Mucosa of stomach (tissue), 1 donor: ENCODE measurements around the gene PHLPP1.

Source experiments
- H3K27me3 ChIP-seq: one replicate; pipeline ENCODE4 v1.7.0; 2013; ENCODE audit warnings: mild to moderate bottlenecking, low read length; ENCODE audit not compliant: control insufficient read depth, insufficient read depth
- H3K36me3 ChIP-seq: one replicate; pipeline ENCODE4 v1.7.0; 2013; ENCODE audit warnings: low read length; ENCODE audit not compliant: control insufficient read depth, insufficient read depth
- H3K4me1 ChIP-seq: one replicate; pipeline ENCODE4 v1.7.0; 2013; ENCODE audit warnings: mild to moderate bottlenecking, low read length; ENCODE audit not compliant: control insufficient read depth, insufficient read depth
- H3K4me3 ChIP-seq: one replicate; pipeline ENCODE4 v1.7.0; 2013; ENCODE audit warnings: low read length
- H3K9ac ChIP-seq: one replicate; pipeline ENCODE4 v1.7.0; 2013; ENCODE audit warnings: mild to moderate bottlenecking, low read length, moderate library complexity
- H3K9me3 ChIP-seq: one replicate; pipeline ENCODE4 v1.7.0; 2013; ENCODE audit warnings: mild to moderate bottlenecking, low read length, moderate library complexity; ENCODE audit not compliant: control insufficient read depth
- donor health status: Pancreatic carcinoma.

PHLPP1 gene

DNA sequence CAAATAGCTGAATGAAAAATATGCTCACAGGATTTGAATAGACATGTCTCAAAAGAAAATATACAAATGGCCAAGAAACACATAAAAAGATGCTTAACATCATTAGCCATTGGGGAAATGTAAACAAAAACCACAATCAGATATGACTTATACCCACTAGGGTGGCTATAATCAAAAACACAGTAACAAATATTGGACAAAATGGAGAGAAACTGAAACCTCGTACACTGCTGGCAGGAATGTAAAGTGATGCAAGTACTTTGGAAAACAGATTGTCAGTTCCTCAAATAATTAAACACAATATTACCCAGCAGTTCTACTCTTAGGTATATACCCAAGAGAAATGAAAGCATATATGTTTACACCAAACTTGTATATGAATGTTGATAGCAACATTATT, 213.0 kb downstream of the PHLPP1 start:
- Histone ChIP-seq H3K4me1 (no peaks in the 10 kb centered on the region), H3K9me3 (no peaks in the 10 kb centered on the region), H3K4me3 (no peak overlapping the region), H3K36me3 (no peaks in the 10 kb centered on the region), H3K27me3 (no peaks in the 10 kb centered on the region), H3K9ac (no peak overlapping the region)

DNA sequence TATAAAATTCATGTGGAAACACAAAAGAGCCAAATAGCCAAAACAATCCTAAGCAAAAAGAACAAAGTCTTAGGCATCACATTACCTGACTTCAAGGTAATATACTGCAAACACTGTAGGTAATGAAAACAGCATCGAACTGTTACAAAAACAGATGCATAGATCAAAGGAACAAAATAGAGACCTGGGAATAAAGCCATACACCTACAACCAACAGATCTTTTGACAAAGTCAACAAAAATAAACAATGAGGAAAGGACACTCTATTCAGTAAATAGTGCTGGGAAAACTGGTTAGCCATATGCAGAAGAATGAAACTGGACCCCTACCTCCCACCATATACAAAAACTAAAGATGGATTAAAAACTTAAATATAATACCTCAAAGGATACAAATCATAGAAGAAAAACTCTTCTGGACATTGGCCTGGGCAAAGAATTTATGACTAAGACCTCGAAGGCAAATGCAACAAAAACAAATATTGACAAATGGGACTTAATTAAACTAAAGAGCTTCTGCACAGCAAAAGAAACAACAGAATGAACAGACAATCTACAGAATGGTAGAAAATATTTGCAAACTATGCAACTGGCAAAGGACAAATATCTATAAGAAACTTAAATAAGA, 218.0 kb downstream of the PHLPP1 start:
- H3K4me1 ChIP-seq = peaks cover 3% of the 10 kb centered on the region
- H3K36me3 ChIP-seq = no peaks in the 10 kb centered on the region
- H3K9ac ChIP-seq = no peak overlapping the region
- H3K4me3 ChIP-seq = no peak overlapping the region
- no peaks in the 10 kb centered on the region for H3K9me3 ChIP-seq
- no peaks in the 10 kb centered on the region for H3K27me3 ChIP-seq

DNA sequence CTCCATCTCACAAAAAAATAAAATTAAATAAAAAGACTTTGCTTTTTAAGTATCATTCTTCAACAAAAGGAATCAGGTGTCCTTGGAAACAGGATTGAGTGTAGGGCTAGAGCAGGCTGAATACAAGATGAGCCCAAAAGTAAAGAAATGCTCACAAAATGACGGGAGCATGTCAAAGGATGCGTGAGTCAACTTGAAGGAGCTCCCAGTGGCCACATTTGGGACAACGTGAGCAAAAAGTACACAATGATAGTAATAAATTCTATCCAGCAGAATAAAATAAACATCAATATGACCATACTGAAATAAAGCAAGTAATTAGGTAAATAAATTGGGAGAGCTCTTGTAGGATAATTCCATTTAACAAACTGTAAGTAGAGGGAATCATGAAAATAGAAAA, 220.7 kb downstream of the PHLPP1 start:
- no peak overlapping the region for H3K9ac ChIP-seq
- H3K4me1 ChIP-seq = peaks cover 6% of the 10 kb centered on the region
- H3K9me3 ChIP-seq = no peaks in the 10 kb centered on the region
- H3K36me3 ChIP-seq = no peaks in the 10 kb centered on the region
- H3K4me3 ChIP-seq = no peak overlapping the region
- H3K27me3 ChIP-seq = no peaks in the 10 kb centered on the region

DNA sequence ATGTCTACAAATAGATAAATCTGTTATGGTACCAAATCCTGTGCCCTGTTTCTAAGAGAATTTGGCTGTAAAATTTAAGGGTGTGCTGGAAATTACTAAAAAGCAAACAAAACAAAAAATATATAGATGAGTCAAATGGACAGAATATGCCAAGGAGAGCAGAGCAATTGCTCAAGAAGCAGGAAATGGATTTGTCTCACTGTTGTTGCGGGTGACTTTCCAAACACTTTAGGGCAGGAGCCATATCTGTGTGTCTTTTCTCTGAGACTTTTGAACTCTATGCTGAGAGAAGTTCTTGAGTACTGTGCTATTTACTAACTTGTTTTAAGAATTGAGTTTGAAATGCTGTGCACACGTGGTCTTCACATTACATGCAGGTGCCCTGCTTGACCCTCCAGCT, 221.7 kb downstream of the PHLPP1 start:
- Histone ChIP-seq H3K9me3 (no peaks in the 10 kb centered on the region), H3K4me3 (no peak overlapping the region), H3K9ac (no peak overlapping the region), H3K27me3 (no peaks in the 10 kb centered on the region), H3K36me3 (no peaks in the 10 kb centered on the region), H3K4me1 (peaks cover 6% of the 10 kb centered on the region)

DNA sequence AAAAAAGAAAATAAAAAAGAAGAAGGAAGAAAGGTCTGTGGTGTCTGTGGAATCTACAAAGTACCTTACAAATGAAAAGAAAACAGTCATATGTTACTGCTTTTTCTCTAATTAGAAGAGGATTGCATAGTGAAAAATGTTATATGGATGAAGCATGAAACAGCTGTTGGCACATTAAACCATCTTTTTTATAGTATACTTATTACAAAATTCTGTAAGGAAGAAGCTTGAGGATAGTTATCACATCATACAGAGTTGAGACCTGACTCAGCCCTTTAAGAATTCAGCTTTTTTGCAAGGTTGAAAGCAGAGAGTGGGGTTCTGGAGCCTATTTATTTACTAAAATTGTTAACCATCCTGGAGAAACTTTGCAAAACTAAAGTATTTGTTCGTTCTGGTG, 222.7 kb downstream of the PHLPP1 start:
- peaks cover 6% of the 10 kb centered on the region for H3K4me1 ChIP-seq
- H3K9me3 ChIP-seq = no peaks in the 10 kb centered on the region
- H3K9ac ChIP-seq = no peak overlapping the region
- H3K27me3 ChIP-seq = no peaks in the 10 kb centered on the region
- no peaks in the 10 kb centered on the region for H3K36me3 ChIP-seq
- no peak overlapping the region for H3K4me3 ChIP-seq

DNA sequence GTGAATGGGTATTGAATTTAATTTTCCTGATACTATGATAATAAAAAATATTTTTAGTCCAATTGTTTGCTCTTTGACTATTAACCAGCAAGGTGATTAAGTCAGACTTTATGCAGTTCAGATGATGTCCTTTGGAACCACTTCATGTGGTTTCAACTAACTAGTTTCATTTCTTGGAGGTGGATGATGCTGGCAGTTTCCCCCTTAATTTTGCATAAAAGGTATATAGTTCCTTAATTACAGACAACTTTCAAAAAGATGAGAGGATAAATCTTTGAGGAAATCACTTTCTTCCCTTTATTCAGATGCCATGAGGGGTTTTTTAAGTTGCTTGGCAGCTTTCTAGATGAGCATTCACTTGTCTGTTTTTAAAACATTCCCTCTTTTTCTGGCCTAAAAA, 223.1 kb downstream of the PHLPP1 start:
- no peaks in the 10 kb centered on the region for H3K27me3 ChIP-seq
- H3K9me3 ChIP-seq = no peaks in the 10 kb centered on the region
- H3K9ac ChIP-seq = no peak overlapping the region
- peaks cover 6% of the 10 kb centered on the region for H3K4me1 ChIP-seq
- H3K36me3 ChIP-seq = no peaks in the 10 kb centered on the region
- H3K4me3 ChIP-seq = no peak overlapping the region

DNA sequence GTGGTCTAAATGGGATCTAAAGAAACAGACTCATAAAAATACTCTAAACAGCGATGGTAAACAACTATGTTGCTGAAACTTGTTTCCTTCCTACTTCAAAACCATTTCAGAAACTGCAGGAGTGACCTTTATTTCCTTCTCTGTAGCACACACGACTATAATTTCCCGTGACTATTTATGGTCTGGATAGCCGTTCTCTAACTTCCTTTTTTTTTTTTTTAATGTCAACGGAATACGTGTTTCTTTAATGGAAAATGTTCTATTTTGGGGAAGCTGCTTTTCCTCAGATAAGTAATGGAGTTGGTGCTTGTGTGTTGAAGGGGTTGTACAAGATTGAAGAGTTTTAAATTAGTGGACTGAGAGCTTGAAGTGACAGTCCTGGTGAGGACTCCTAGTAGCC, 224.1 kb downstream of the PHLPP1 start:
- H3K4me3 ChIP-seq = no peak overlapping the region
- no peak overlapping the region for H3K9ac ChIP-seq
- no peaks in the 10 kb centered on the region for H3K9me3 ChIP-seq
- peaks cover 6% of the 10 kb centered on the region for H3K4me1 ChIP-seq
- H3K27me3 ChIP-seq = no peaks in the 10 kb centered on the region
- H3K36me3 ChIP-seq = no peaks in the 10 kb centered on the region

DNA sequence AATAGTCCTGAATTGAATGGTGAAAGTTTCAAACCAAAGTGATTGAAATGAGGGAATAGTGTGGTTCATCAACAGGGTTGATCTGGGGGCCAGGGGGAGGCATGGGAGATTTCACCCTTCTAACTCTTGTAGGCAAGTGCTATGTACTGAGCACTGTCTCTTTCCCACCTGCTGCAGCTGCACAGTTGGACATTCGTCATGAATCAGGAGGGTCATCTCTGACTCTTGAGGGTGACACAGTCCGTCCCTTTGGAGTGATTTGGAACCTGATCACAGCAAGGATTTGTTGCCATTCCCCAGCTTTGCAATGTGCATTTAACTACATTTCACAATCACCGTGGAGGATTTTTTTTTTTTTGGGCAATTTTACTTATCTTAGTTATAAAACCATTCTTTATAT, 224.6 kb downstream of the PHLPP1 start:
- H3K4me1 ChIP-seq = peaks cover 6% of the 10 kb centered on the region
- H3K4me3 ChIP-seq = no peak overlapping the region
- H3K36me3 ChIP-seq = no peaks in the 10 kb centered on the region
- no peaks in the 10 kb centered on the region for H3K9me3 ChIP-seq
- H3K27me3 ChIP-seq = no peaks in the 10 kb centered on the region
- no peak overlapping the region for H3K9ac ChIP-seq

DNA sequence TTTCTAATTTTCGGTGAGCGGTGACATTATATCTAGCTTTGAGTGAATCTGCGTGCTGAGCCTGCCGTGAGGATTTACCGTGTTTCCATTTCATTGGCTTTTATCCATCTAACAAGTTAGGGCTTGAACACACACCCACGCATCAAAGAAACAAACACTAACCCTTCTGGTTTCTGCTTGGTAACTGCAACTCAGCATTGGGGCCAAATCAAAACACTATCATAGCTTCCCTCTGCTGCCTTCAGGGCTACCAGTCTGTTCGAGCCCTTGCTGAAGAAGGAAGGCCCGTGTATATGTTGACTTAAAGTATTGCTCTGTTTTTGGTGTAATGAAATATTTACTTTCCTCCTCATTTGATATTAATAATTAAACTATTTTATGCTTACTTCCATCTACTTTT, 227.2 kb downstream of the PHLPP1 start:
- Histone ChIP-seq H3K27me3 (no peaks in the 10 kb centered on the region), H3K4me1 (peaks cover 6% of the 10 kb centered on the region), H3K9ac (no peak overlapping the region), H3K4me3 (no peak overlapping the region), H3K9me3 (no peaks in the 10 kb centered on the region), H3K36me3 (peaks cover 3% of the 10 kb centered on the region)

DNA sequence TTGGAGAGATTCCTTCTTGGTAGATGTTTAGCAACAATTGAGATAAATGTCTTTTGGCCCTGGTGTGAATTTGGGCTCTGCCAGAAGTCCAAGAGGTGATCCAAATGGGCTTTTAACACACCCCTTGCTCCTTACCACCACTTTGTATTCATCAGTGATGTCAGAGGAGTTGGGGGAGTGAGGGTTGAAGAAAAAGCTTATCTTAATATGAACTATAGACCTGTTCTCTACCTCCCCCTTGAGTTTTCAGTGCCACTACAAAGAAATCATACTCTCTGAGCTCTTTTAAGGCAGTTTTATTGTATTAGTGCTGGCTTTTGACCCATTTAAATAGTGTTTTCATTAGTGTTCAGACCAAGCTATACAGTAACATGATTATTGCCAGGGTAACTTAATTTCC, 229.1 kb downstream of the PHLPP1 start:
- H3K9ac ChIP-seq = no peak overlapping the region
- H3K36me3 ChIP-seq = peaks cover 3% of the 10 kb centered on the region
- no peak overlapping the region for H3K4me3 ChIP-seq
- H3K9me3 ChIP-seq = no peaks in the 10 kb centered on the region
- no peaks in the 10 kb centered on the region for H3K27me3 ChIP-seq
- no peaks in the 10 kb centered on the region for H3K4me1 ChIP-seq

DNA sequence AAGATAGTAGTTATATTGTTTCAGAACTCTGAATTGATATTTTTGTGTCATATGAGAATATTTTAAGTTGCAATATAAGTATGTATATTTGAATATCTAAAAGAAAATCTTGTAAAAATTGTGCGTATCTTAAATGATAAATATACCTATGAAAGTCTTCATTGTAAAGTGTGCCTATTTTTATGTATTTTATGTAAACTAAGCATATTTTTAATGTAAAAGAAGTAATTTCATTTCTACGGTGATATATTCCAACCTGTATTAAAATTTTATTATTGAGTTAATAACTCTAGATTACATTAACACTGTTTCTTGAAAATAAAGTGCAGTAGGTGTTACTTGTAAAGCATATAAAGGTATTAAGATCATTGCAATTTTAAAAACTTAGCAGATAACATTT, 233.4 kb downstream of the PHLPP1 start:
- H3K27me3 ChIP-seq = no peaks in the 10 kb centered on the region
- no peak overlapping the region for H3K9ac ChIP-seq
- peaks cover 9% of the 10 kb centered on the region for H3K4me1 ChIP-seq
- H3K4me3 ChIP-seq = no peak overlapping the region
- H3K9me3 ChIP-seq = no peaks in the 10 kb centered on the region
- peaks cover 3% of the 10 kb centered on the region for H3K36me3 ChIP-seq

DNA sequence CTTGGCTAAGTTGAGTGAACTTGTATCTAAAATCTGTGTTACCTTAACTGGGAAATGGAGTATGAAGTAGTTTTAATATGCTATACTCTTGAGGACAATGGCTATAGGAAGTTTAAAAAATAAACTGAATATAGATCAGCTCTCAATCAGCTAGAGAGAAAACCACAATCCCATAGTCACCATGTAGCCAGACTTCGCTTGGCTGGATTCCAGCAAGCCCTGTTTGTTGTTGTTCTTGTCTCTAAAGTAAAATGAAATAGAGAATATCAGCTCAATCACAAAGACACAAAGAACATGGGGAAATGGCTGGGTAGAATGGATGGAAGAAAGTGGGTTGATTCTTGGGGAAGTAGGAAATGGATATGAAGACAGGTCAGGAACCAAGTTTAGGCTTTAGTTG, 234.9 kb downstream of the PHLPP1 start:
- H3K27me3 ChIP-seq = no peaks in the 10 kb centered on the region
- H3K4me3 ChIP-seq = no peak overlapping the region

DNA sequence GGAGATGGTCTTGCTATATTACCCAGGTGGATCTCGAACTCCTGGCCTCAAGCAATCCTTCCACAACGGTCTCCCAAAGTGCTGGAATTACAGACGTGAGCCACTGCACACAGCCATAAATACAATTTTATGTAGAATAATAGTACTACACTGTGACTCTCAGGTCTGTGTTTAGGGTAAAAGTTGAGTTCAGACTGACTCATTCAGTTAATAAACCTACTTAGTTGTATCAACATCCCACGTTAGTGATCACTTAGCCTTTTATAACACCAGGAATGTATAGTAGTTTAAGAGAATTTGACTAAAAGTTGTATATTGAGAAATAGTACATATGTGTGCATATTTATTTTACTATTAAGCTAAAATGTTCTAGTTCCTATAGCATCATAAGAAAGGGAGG, 237.5 kb downstream of the PHLPP1 start:
- Histone ChIP-seq H3K9ac (no peak overlapping the region), H3K27me3 (no peaks in the 10 kb centered on the region), H3K4me3 (no peak overlapping the region), H3K4me1 (peaks cover 9% of the 10 kb centered on the region), H3K36me3 (no peaks in the 10 kb centered on the region), H3K9me3 (no peaks in the 10 kb centered on the region)

More for the DNA sequence above, 234.9 kb downstream of the PHLPP1 start:
- H3K9me3 ChIP-seq = no peaks in the 10 kb centered on the region
- H3K4me1 ChIP-seq = peaks cover 9% of the 10 kb centered on the region
- H3K36me3 ChIP-seq = peaks cover 3% of the 10 kb centered on the region
- no peak overlapping the region for H3K9ac ChIP-seq
